ENCODE data around the gene PIANP.
A peak's percentile ranks its signal among the peaks of the same experiment; 100 is the strongest.
"Not testable (repeated sequence)": the region's sequence is repeated elsewhere in the genome, so short reads cannot be mapped to it uniquely, and the experiment has no call there.

PIANP gene

GRCh38 chr12:6724409-6724797 lies 23.8 kb upstream of the PIANP start:
- TF ChIP-seq MYC (IDR thresholded peaks at IDR 0.05; ENCODE audit: low read depth, low read length) (no peak), CTCF (IDR thresholded peaks at IDR 0.05; ENCODE audit: low read depth, low read length) (no peak), POLR2A (IDR thresholded peaks at IDR 0.05; ENCODE audit: extremely low read depth, insufficient read length) (no peak), MAX (IDR thresholded peaks at IDR 0.05; ENCODE audit: low read depth, low read length) (no peak)
- H3K4me3 ChIP-seq (ENCODE audit: low read depth, low read length), result peak overlapping the region; percentile 75
- peak; percentile 73 for DNase-seq (ENCODE audit: low read depth)

- TF ChIP-seq CTCF (IDR thresholded peaks at IDR 0.05; ENCODE audit: low read depth, low read length), result no peak
- peak; percentile 100 for TF ChIP-seq MAX (IDR thresholded peaks at IDR 0.05; ENCODE audit: low read depth, low read length)
- peak; percentile 72 for TF ChIP-seq POLR2A (IDR thresholded peaks at IDR 0.05; ENCODE audit: extremely low read depth, insufficient read length)
- peak; percentile 99 for TF ChIP-seq MYC (IDR thresholded peaks at IDR 0.05; ENCODE audit: low read depth, low read length)
- peak; percentile 99 for DNase-seq (ENCODE audit: low read depth)
Measured at GRCh38 chr12:6723607-6724408, 23.2 kb upstream of the PIANP start, which contains the start of gene COPS7A. TSS of gene COPS7A (plus strand) at chr12:6724046. CDS start at chr12:6724657, 611 bp downstream.

GRCh38 chr12:6722863-6723262 lies 22.2 kb upstream of the PIANP start:
- peak overlapping the region; percentile 75 for H3K4me3 ChIP-seq (ENCODE audit: low read depth, low read length)
- TF ChIP-seq POLR2A (IDR thresholded peaks at IDR 0.05; ENCODE audit: extremely low read depth, insufficient read length) (no peak), MAX (IDR thresholded peaks at IDR 0.05; ENCODE audit: low read depth, low read length) (no peak), CTCF (IDR thresholded peaks at IDR 0.05; ENCODE audit: low read depth, low read length) (no peak), MYC (IDR thresholded peaks at IDR 0.05; ENCODE audit: low read depth, low read length) (no peak)
- DNase-seq (ENCODE audit: low read depth), result no peak

More at GRCh38 chr12:6723607-6724408, 23.2 kb upstream of the PIANP start, which contains the start of gene COPS7A:
- H3K4me3 ChIP-seq (ENCODE audit: low read depth, low read length), result peak within 1 kb of the TSS; percentile 75

- DNase-seq (ENCODE audit: low read depth), result no peak
- H3K4me3 ChIP-seq (ENCODE audit: low read depth, low read length), result no peak overlapping the region
- no peak for TF ChIP-seq MYC (IDR thresholded peaks at IDR 0.05; ENCODE audit: low read depth, low read length)
- TF ChIP-seq MAX (IDR thresholded peaks at IDR 0.05; ENCODE audit: low read depth, low read length), result no peak
- no peak for TF ChIP-seq POLR2A (IDR thresholded peaks at IDR 0.05; ENCODE audit: extremely low read depth, insufficient read length)
- TF ChIP-seq CTCF (IDR thresholded peaks at IDR 0.05; ENCODE audit: low read depth, low read length), result no peak
Measured at GRCh38 chr12:6716874-6717437, 16.3 kb upstream of the PIANP start.

GRCh38 chr12:6716031-6716873 lies 15.6 kb upstream of the PIANP start:
- H3K4me3 ChIP-seq (ENCODE audit: low read depth, low read length); DNase-seq (ENCODE audit: low read depth): not testable (repeated sequence)
